Hindlimb muscle (tissue), 1 donor: ENCODE measurements around the gene WSB1. TPM values are rescaled to one million over a fixed set of nuclear protein-coding genes. Genes with fewer than 3 reads are reported as not detected.
"Not testable (repeated sequence)": the region's sequence is repeated elsewhere in the genome, so short reads cannot be mapped to it uniquely, and the experiment has no call there.

Source experiments
- DNase-seq: peaks from one replicate; pipeline ENCODE4 v3.0.0-alpha.2; 2013
- polyA plus RNA-seq: library from polyadenylated mRNA; unstranded; fragments of 120-200 nt; gene quantifications from one replicate; pipeline ENCODE4 v1.2.1, GENCODE V29; 2013; ENCODE audit not compliant: insufficient read length

WSB1 gene
- polyA plus RNA-seq, 1 donor: 188 TPM

- no peak for DNase-seq
These were observed 24.3 kb downstream of the WSB1 start for GRCh38 chr17:27318228-27318627.

GRCh38 chr17:27318633-27319032, 24.7 kb downstream of the WSB1 start:
- DNase-seq: no peak

GRCh38 chr17:27319541-27320221, 25.8 kb downstream of the WSB1 start:
- DNase-seq: peak; percentile 79

- no peak for DNase-seq
These were observed 26.3 kb downstream of the WSB1 start for GRCh38 chr17:27320222-27320560.

GRCh38 chr17:27321372-27321771, 27.5 kb downstream of the WSB1 start:
- no peak for DNase-seq

GRCh38 chr17:27322026-27322425, 28.1 kb downstream of the WSB1 start:
- no peak for DNase-seq

- DNase-seq: no peak
These were observed 29.0 kb downstream of the WSB1 start for GRCh38 chr17:27322690-27323508.

GRCh38 chr17:27323538-27324215, 29.8 kb downstream of the WSB1 start:
- no peak for DNase-seq

- DNase-seq: no peak
These were observed 30.9 kb downstream of the WSB1 start for GRCh38 chr17:27324771-27325339.

- DNase-seq: no peak
These were observed 32.1 kb downstream of the WSB1 start for GRCh38 chr17:27326051-27326450.

GRCh38 chr17:27326585-27326984, 32.7 kb downstream of the WSB1 start:
- DNase-seq: no peak

- DNase-seq: no peak
These were observed 33.5 kb downstream of the WSB1 start for GRCh38 chr17:27327397-27327796.

GRCh38 chr17:27327871-27328270, 34.0 kb downstream of the WSB1 start:
- no peak for DNase-seq

GRCh38 chr17:27328686-27329085, 34.8 kb downstream of the WSB1 start:
- DNase-seq: not testable (repeated sequence)

GRCh38 chr17:27329146-27329805, 35.4 kb downstream of the WSB1 start:
- no peak for DNase-seq

GRCh38 chr17:27332047-27332393, 38.1 kb downstream of the WSB1 start:
- no peak for DNase-seq

GRCh38 chr17:27332485-27333409, 38.8 kb downstream of the WSB1 start:
- DNase-seq: peak; percentile 96

- DNase-seq: no peak
These were observed 39.6 kb downstream of the WSB1 start for GRCh38 chr17:27333410-27333980.

GRCh38 chr17:27336184-27336583, 42.3 kb downstream of the WSB1 start:
- DNase-seq: no peak

- DNase-seq: no peak
These were observed 44.6 kb downstream of the WSB1 start for GRCh38 chr17:27338536-27338985.

GRCh38 chr17:27339198-27339835, 45.4 kb downstream of the WSB1 start:
- DNase-seq: no peak
